Posterior cingulate gyrus (tissue), 11 donors: ENCODE measurements around the gene DCAKD.

Experiments
- DNase-seq, 10 donors: peaks; one replicate each; pipeline versions ENCODE4 v3.0.0 to v3.0.0-alpha.2; 2020 to 2021; ENCODE audit warnings: mixed read lengths in 3 of 10
- intact Hi-C: fragments of 100-400 bp; cut with DNase I; formaldehyde crosslinking; loops from one replicate; pipeline ENCODE4 v1.15.1; 2023

DCAKD gene

GRCh38 chr17:45051060-45051719, at the start of gene DCAKD:
Gene DCAKD, minus strand, starts transcription at chr17:45051632. Its CDS starts 16,747 bp downstream, at chr17:45034885.
- peak; percentile 72 to 99 (median 90) for DNase-seq
- intact Hi-C loops: loop anchor here (1.0 to 5.0 kb wide), 2 partner anchors 10 to 41 kb away; partner anchors contain the start of gene NMT1

GRCh38 chr17:45098869-45099616, 47.6 kb upstream of the DCAKD start:
- peak; percentile 67 to 97 (median 84) for DNase-seq
- intact Hi-C loops: loop anchor here (5.0 kb wide), 3 partner anchors 33 to 177 kb away; partner anchors contain the start of gene PLCD3

- intact Hi-C loops: loop anchor here (5.0 kb wide), 3 partner anchors 34 to 176 kb away; partner anchors contain the start of gene PLCD3
- DNase-seq: peak in 1 of 10 donors; percentile 66
Measured at GRCh38 chr17:45098081-45098868, 46.8 kb upstream of the DCAKD start.

GRCh38 chr17:45096926-45097325, 45.5 kb upstream of the DCAKD start:
- intact Hi-C loops: loop anchor here (5.0 kb wide), 3 partner anchors 35 to 175 kb away; partner anchors contain the start of gene PLCD3

GRCh38 chr17:45096141-45096540, 44.7 kb upstream of the DCAKD start:
- intact Hi-C loops: loop anchor here (5.0 kb wide), 3 partner anchors 36 to 174 kb away; partner anchors contain the start of gene PLCD3

More at GRCh38 chr17:45096926-45097325, 45.5 kb upstream of the DCAKD start:
- DNase-seq: peak in 1 of 10 donors; percentile 55

GRCh38 chr17:45093444-45094110, 42.1 kb upstream of the DCAKD start:
- DNase-seq: peak in 2 of 10 donors; percentile 19 to 76

More at GRCh38 chr17:45096141-45096540, 44.7 kb upstream of the DCAKD start:
- peak in 1 of 10 donors; percentile 12 for DNase-seq

GRCh38 chr17:45092911-45093430, 41.5 kb upstream of the DCAKD start:
- intact Hi-C loops: loop anchor here (2.0 to 5.0 kb wide), 2 partner anchors 32 to 41 kb away; partner anchors contain the start of genes DCAKD and NMT1
- DNase-seq: peak; percentile 81 to 98 (median 88)

More at GRCh38 chr17:45093444-45094110, 42.1 kb upstream of the DCAKD start:
- intact Hi-C loops: loop anchor here (2.0 to 5.0 kb wide), 2 partner anchors 33 to 41 kb away; partner anchors contain the start of genes DCAKD and NMT1

- DNase-seq: peak in 2 of 10 donors; percentile 43 to 50
- intact Hi-C loops: loop anchor here (2.0 to 5.0 kb wide), 2 partner anchors 31 to 40 kb away; partner anchors contain the start of genes DCAKD and NMT1
Measured at GRCh38 chr17:45091778-45092425, 40.5 kb upstream of the DCAKD start.

GRCh38 chr17:45090711-45091110, 39.3 kb upstream of the DCAKD start:
- DNase-seq: peak in 2 of 10 donors; percentile 61 to 79

GRCh38 chr17:45088741-45089140, 37.3 kb upstream of the DCAKD start:
- no peak for DNase-seq
- intact Hi-C loops: no loop called here

More at GRCh38 chr17:45090711-45091110, 39.3 kb upstream of the DCAKD start:
- intact Hi-C loops: loop anchor here (5.0 kb wide), 1 partner anchor 38 kb away; the partner anchor contains the start of gene DCAKD

GRCh38 chr17:45087978-45088377, 36.5 kb upstream of the DCAKD start:
- intact Hi-C loops: no loop called here
- DNase-seq: peak in 2 of 10 donors; percentile 52 to 57

GRCh38 chr17:45087504-45087975, 36.1 kb upstream of the DCAKD start:
- intact Hi-C loops: no loop called here

GRCh38 chr17:45086865-45087503, 35.6 kb upstream of the DCAKD start:
- intact Hi-C loops: no loop called here
- DNase-seq: peak in 1 of 10 donors; percentile 8

More at GRCh38 chr17:45087504-45087975, 36.1 kb upstream of the DCAKD start:
- DNase-seq: peak in 2 of 10 donors; percentile 9 to 57

GRCh38 chr17:45086391-45086790, 35.0 kb upstream of the DCAKD start:
- peak in 2 of 10 donors; percentile 27 to 74 for DNase-seq
- intact Hi-C loops: no loop called here

GRCh38 chr17:45081047-45081703, 29.7 kb upstream of the DCAKD start:
- intact Hi-C loops: no loop called here
- DNase-seq: peak in 2 of 10 donors; percentile 75 to 78

- peak in 2 of 10 donors; percentile 3 to 29 for DNase-seq
- intact Hi-C loops: no loop called here
Measured at GRCh38 chr17:45077643-45078042, 26.2 kb upstream of the DCAKD start.
